Chondrocyte (in vitro differentiated cells): Measurements from ENCODE around the gene DHRS12. TPM values are rescaled to one million over a fixed set of nuclear protein-coding genes. Genes with fewer than 3 reads are reported as not detected.

Experiments used
- DNase-seq: peaks from one replicate; pipeline ENCODE4 v3.0.0; 2021; ENCODE audit warnings: mixed read lengths, low spot score
- H3K27ac Mint-ChIP-seq: one replicate; pipeline ENCODE4 v1.8.0; 2021; ENCODE audit warnings: mild to moderate bottlenecking, moderate library complexity, mixed read lengths; ENCODE audit not compliant: unreplicated experiment
- H3K27me3 Mint-ChIP-seq: 2 replicates; pipeline ENCODE4 v1.8.0; 2021; ENCODE audit warnings: low read depth, mixed read lengths
- H3K36me3 Mint-ChIP-seq: 2 replicates; pipeline ENCODE4 v1.8.0; 2021; ENCODE audit warnings: low read depth, mixed read lengths
- H3K4me1 Mint-ChIP-seq: 2 replicates; pipeline ENCODE4 v1.8.0; 2021; ENCODE audit warnings: low read depth, mild to moderate bottlenecking, mixed read lengths
- H3K4me3 Mint-ChIP-seq: one replicate; pipeline ENCODE4 v1.8.0; 2021; ENCODE audit warnings: mild to moderate bottlenecking, moderate library complexity, mixed read lengths; ENCODE audit not compliant: unreplicated experiment
- H3K9me3 Mint-ChIP-seq: 2 replicates; pipeline ENCODE4 v1.8.0; 2021; ENCODE audit warnings: low read depth, mixed read lengths
- total RNA-seq: library from RNA; stranded (reverse); gene quantifications from 3 replicates; pipeline ENCODE4 v1.2.1, GENCODE V29; 2021
- TF ChIP-seq, protein P1 (sequence below): fragments of 200-600 bp; sonication (generic); IDR thresholded peaks from 2 replicates; pipeline ENCODE4 v1.5.0; 2021; ENCODE audit warnings: antibody characterized with exemption, mild to moderate bottlenecking, moderate library complexity

Gene DHRS12
- total RNA-seq, 1 donor from 2014 or later = 7.6 TPM

DNA sequence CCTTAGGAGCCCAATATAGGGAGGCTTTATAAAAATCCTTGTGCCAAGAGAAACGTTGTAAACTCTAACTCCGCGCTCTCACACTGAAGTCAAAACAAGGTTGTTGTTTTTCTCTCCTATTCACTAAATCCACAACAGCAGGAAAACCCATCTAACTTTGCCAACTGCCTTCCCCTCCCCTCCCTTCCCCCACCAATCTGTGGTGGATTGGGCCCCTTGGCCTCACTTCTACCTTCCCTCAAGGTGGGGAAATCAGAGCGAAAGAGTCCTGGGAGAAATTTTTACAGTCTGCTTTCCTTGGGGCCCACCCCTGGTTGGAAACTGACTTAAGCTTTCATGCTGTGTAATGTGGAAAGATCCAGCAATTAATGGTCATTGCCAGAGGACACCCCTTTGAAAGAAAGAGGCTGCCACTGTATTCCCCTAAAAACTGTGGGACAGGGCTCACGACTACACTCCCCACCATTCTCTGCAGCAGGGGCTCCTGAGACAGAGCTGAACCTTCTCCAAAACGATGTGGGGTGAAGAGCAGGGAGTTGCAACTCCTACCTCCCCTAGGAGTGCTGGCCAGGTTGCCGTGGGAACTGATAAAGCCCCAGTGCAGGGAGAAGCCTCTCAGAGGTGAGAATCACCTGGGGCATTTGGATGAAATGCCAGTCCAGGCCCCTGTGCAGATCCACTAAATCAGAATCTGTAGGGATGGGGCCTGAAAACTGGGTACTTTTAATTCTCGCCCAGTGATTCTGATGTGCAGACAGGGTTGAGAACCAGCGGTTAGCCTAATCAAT, 1.1 kb downstream of the DHRS12 start:
- Mint-ChIP-seq H3K36me3 (no peaks in the 10 kb centered on the region), H3K27ac (peak overlapping the region; percentile 95), H3K4me3 (peak overlapping the region; percentile 82), H3K9me3 (no peaks in the 10 kb centered on the region), H3K27me3 (no peaks in the 10 kb centered on the region), H3K4me1 (peaks cover 38% of the 10 kb centered on the region)
- DNase-seq = no peak
- TF ChIP-seq, protein P1, sequence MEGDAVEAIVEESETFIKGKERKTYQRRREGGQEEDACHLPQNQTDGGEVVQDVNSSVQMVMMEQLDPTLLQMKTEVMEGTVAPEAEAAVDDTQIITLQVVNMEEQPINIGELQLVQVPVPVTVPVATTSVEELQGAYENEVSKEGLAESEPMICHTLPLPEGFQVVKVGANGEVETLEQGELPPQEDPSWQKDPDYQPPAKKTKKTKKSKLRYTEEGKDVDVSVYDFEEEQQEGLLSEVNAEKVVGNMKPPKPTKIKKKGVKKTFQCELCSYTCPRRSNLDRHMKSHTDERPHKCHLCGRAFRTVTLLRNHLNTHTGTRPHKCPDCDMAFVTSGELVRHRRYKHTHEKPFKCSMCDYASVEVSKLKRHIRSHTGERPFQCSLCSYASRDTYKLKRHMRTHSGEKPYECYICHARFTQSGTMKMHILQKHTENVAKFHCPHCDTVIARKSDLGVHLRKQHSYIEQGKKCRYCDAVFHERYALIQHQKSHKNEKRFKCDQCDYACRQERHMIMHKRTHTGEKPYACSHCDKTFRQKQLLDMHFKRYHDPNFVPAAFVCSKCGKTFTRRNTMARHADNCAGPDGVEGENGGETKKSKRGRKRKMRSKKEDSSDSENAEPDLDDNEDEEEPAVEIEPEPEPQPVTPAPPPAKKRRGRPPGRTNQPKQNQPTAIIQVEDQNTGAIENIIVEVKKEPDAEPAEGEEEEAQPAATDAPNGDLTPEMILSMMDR = no peak

DNA sequence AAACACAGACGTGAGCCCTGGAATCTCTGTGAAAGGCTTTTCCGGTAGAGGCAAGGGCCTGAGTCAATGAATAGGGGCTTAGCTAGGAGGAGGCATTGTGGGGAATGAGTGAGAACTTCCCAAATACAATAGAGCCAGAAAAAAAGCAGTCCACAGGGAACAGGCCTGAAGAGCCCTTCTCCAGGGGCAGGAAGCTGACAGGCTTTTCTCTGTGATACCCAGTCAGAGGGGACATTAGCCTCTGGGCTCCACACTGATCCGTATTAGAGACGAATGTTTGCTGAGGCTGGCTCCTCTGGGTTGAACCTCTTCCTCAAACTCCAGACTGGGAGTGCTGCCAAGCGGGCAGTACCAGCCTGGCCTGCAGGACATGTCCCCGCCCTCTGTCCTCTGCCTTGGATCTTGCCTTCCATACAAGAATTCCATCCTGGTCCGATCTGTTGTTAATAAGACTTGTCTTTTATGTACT, 2.3 kb downstream of the DHRS12 start:
- TF ChIP-seq, protein P1 = no peak
- peaks cover 38% of the 10 kb centered on the region for H3K4me1 Mint-ChIP-seq
- H3K27ac Mint-ChIP-seq = peak overlapping the region; percentile 95
- no peak overlapping the region for H3K4me3 Mint-ChIP-seq
- no peak for DNase-seq
- no peaks in the 10 kb centered on the region for H3K27me3 Mint-ChIP-seq
- no peaks in the 10 kb centered on the region for H3K36me3 Mint-ChIP-seq
- no peaks in the 10 kb centered on the region for H3K9me3 Mint-ChIP-seq

DNA sequence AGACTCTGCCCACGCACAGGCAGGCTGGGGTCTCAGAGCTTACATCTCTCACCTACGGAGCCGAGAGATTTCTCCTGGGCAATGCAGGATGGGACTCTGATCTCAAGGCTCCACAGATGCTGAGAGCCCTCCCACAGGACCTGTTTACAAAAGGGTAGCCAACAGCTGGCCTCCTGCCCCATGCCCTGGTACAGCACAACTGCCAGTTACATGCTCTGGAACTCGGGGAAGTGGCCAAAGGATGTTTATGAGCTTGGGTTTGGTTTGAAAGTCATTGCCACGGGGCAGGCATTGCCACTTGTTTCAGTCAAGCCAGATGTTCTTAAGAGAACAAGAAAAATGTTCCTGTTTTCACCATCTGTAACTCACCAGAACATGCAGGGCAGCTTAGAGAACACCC, 3.5 kb downstream of the DHRS12 start:
- H3K27ac Mint-ChIP-seq = no peak overlapping the region
- TF ChIP-seq, protein P1 = no peak
- H3K9me3 Mint-ChIP-seq = no peaks in the 10 kb centered on the region
- no peak for DNase-seq
- no peaks in the 10 kb centered on the region for H3K27me3 Mint-ChIP-seq
- H3K4me1 Mint-ChIP-seq = peaks cover 35% of the 10 kb centered on the region
- H3K36me3 Mint-ChIP-seq = no peaks in the 10 kb centered on the region
- H3K4me3 Mint-ChIP-seq = no peak overlapping the region

DNA sequence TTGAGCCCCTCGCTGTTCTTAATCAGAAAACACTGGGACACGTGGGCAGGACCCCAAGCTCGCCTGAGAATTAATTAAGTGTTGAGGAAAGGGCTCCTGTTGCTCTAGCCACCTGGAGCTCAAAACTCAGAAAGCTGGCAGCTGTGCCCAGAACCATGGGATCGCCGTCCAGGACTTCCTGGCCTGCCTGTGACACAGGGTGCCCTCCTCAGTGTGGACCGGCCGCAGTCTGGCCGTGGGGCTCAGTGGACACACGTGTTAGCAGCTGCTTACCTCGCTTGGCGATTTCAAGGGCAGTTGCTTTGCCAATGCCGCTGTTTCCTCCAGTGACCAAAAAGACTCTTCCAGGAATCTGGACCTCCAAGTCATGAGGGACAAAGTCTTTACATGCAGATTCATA, 4.7 kb downstream of the DHRS12 start:
- Mint-ChIP-seq H3K27me3 (no peaks in the 10 kb centered on the region), H3K27ac (no peak overlapping the region), H3K4me3 (no peak overlapping the region), H3K4me1 (peaks cover 24% of the 10 kb centered on the region), H3K9me3 (no peaks in the 10 kb centered on the region), H3K36me3 (no peaks in the 10 kb centered on the region)
- TF ChIP-seq, protein P1 = no peak
- no peak for DNase-seq

DNA sequence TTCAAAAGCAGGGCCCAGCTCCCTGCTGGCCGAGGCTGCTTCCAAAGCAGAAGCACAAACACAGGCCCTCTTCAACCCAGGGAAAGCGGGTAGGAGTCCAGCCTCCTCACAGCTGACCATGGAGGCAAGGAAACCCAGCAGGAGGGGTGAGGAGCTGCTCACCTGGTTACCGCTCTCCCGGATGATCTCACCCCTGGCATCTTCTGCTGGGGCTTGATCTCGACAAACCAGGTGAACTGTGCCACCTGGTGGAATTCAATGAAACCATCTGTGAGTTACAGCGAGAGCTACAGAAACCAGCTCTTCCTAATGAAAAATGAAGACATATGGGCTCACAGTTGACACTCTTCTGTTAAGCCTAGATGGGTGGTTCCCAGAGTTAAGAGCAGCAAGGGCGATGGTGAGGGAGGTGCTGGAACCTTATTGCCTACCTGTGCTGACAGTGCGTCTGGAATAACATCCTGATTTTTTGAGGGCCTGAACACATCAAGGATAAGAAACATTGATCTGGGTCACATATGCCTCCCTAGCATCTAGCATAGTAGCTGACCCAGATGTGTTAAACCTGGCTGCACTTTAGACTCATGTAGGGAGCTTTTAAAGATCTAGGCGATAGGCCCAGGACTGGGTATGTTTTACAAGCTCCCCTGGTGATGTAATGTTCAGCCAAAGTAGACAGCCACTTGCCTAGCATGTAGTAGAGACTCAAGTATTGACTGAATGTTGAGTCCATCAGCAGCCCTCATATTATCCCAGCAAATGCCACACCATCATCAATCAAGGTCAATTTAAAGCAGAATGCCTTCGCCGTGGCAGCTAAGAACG, 6.1 kb downstream of the DHRS12 start:
- Mint-ChIP-seq H3K27me3 (no peaks in the 10 kb centered on the region), H3K36me3 (no peaks in the 10 kb centered on the region), H3K9me3 (no peaks in the 10 kb centered on the region), H3K4me1 (peaks cover 28% of the 10 kb centered on the region), H3K4me3 (no peak overlapping the region), H3K27ac (no peak overlapping the region)
- TF ChIP-seq, protein P1 = peak; percentile 80
- no peak for DNase-seq
